ENCODE data around the gene SLCO3A1.
A peak's percentile ranks its signal among the peaks of the same experiment; 100 is the strongest.

Gene SLCO3A1

DNA sequence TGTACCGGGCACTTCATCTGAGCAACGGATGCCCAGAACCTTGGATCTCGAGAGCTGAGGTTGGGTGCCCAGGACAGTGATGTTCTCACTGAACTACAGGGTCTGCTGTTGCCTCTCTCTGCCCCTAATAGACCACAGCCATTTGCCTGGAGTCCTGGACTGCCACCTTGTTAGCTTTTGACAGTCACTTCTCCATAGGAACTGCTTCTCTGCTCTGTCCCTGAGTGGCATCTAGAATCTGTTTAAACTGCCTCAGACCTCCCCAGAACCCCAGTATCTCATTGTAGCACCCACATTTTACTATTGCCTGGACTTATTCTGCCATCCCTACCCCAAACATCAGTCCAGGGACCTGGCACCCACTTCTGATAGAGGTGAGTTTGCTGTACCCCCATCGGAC, 194.4 kb downstream of the SLCO3A1 start:
- no peak overlapping the region for H2AFZ ChIP-seq (ENCODE audit: low read depth, low read length)
- H3K27ac ChIP-seq (ENCODE audit: low read length), result no peak overlapping the region
- H3K79me2 ChIP-seq (ENCODE audit: low read length), result no peaks in the 10 kb centered on the region
- no peaks in the 10 kb centered on the region for H3K36me3 ChIP-seq (replicated peaks; ENCODE audit: low read depth, low read length)
- no peaks in the 10 kb centered on the region for H4K20me1 ChIP-seq (ENCODE audit: insufficient read depth, low read length)
- H3K4me1 ChIP-seq (ENCODE audit: low read length), result peaks cover 9% of the 10 kb centered on the region
- no peaks in the 10 kb centered on the region for H3K9me3 ChIP-seq (ENCODE audit: insufficient read depth, low read length)
- no peak overlapping the region for H3K4me3 ChIP-seq (ENCODE audit: low read length)
- peaks cover 21% of the 10 kb centered on the region for H3K27me3 ChIP-seq (ENCODE audit: low read depth, low read length)
- TF ChIP-seq EZH2phosphoT487 (IDR thresholded peaks at IDR 0.05; ENCODE audit: low read depth), result no peak
- TF ChIP-seq, protein P1, sequence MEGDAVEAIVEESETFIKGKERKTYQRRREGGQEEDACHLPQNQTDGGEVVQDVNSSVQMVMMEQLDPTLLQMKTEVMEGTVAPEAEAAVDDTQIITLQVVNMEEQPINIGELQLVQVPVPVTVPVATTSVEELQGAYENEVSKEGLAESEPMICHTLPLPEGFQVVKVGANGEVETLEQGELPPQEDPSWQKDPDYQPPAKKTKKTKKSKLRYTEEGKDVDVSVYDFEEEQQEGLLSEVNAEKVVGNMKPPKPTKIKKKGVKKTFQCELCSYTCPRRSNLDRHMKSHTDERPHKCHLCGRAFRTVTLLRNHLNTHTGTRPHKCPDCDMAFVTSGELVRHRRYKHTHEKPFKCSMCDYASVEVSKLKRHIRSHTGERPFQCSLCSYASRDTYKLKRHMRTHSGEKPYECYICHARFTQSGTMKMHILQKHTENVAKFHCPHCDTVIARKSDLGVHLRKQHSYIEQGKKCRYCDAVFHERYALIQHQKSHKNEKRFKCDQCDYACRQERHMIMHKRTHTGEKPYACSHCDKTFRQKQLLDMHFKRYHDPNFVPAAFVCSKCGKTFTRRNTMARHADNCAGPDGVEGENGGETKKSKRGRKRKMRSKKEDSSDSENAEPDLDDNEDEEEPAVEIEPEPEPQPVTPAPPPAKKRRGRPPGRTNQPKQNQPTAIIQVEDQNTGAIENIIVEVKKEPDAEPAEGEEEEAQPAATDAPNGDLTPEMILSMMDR (IDR thresholded peaks at IDR 0.05; ENCODE audit: low read depth, low read length), result no peak
- no peak overlapping the region for H3K9ac ChIP-seq (ENCODE audit: low read length)
- peak overlapping the region; percentile 25 for H3K4me2 ChIP-seq (ENCODE audit: low read length)

- H3K9ac ChIP-seq (ENCODE audit: low read length), result no peak overlapping the region
- TF ChIP-seq EZH2phosphoT487 (IDR thresholded peaks at IDR 0.05; ENCODE audit: low read depth), result no peak
- TF ChIP-seq, protein P1 (IDR thresholded peaks at IDR 0.05; ENCODE audit: low read depth, low read length), result no peak
- H3K4me3 ChIP-seq (ENCODE audit: low read length), result no peak overlapping the region
- no peak overlapping the region for H3K27ac ChIP-seq (ENCODE audit: low read length)
- no peaks in the 10 kb centered on the region for H4K20me1 ChIP-seq (ENCODE audit: insufficient read depth, low read length)
- no peak overlapping the region for H3K4me2 ChIP-seq (ENCODE audit: low read length)
- peaks cover 27% of the 10 kb centered on the region for H3K27me3 ChIP-seq (ENCODE audit: low read depth, low read length)
- H3K36me3 ChIP-seq (replicated peaks; ENCODE audit: low read depth, low read length), result no peaks in the 10 kb centered on the region
- no peaks in the 10 kb centered on the region for H3K79me2 ChIP-seq (ENCODE audit: low read length)
- H2AFZ ChIP-seq (ENCODE audit: low read depth, low read length), result no peak overlapping the region
- peaks cover 9% of the 10 kb centered on the region for H3K4me1 ChIP-seq (ENCODE audit: low read length)
- H3K9me3 ChIP-seq (ENCODE audit: insufficient read depth, low read length), result no peaks in the 10 kb centered on the region
These were observed 195.2 kb downstream of the SLCO3A1 start for GRCh38 chr15:92048739-92049138.

DNA sequence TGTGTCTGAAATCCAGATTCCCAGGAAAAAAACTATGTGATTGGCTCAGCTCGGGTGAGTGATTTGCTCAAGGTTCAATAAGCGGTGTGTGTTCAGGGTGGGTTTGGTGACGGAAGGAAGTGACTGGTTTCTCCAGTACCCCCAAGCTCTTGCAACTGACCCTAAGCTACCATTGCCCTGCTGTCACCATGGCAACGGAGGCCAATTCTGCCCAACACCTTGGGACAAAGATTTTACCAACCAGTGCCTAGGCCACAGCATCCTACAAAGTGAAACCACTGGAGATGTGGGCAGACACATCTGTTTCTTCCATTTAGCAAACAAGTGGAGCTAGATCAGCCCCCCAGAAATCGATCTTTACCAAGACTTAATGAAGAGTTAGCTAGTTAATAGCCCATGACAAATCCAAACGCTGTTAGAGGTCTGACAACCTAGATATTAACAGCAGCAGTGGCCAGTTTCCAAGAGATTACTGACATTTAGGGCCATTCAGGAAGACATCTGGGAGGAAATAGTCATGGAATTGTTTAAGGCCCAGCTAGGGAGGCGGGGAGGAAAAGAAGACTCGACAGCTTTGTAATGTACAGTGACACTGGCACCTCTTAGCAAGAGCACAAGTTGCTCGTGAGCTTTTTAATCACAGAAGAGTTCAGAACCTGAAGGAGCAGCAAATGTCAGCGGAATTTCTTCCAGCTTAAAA, 195.9 kb downstream of the SLCO3A1 start:
- Histone ChIP-seq H3K4me1 (ENCODE audit: low read length) (peaks cover 9% of the 10 kb centered on the region), H4K20me1 (ENCODE audit: insufficient read depth, low read length) (no peaks in the 10 kb centered on the region), H3K4me3 (ENCODE audit: low read length) (no peak overlapping the region), H2AFZ (ENCODE audit: low read depth, low read length) (no peak overlapping the region), H3K27me3 (ENCODE audit: low read depth, low read length) (peaks cover 27% of the 10 kb centered on the region), H3K4me2 (ENCODE audit: low read length) (no peak overlapping the region), H3K79me2 (ENCODE audit: low read length) (no peaks in the 10 kb centered on the region), H3K9ac (ENCODE audit: low read length) (no peak overlapping the region), H3K27ac (ENCODE audit: low read length) (no peak overlapping the region), H3K9me3 (ENCODE audit: insufficient read depth, low read length) (no peaks in the 10 kb centered on the region), H3K36me3 (replicated peaks; ENCODE audit: low read depth, low read length) (no peaks in the 10 kb centered on the region)
- TF ChIP-seq EZH2phosphoT487 (IDR thresholded peaks at IDR 0.05; ENCODE audit: low read depth), result no peak
- TF ChIP-seq, protein P1 (IDR thresholded peaks at IDR 0.05; ENCODE audit: low read depth, low read length), result no peak

DNA sequence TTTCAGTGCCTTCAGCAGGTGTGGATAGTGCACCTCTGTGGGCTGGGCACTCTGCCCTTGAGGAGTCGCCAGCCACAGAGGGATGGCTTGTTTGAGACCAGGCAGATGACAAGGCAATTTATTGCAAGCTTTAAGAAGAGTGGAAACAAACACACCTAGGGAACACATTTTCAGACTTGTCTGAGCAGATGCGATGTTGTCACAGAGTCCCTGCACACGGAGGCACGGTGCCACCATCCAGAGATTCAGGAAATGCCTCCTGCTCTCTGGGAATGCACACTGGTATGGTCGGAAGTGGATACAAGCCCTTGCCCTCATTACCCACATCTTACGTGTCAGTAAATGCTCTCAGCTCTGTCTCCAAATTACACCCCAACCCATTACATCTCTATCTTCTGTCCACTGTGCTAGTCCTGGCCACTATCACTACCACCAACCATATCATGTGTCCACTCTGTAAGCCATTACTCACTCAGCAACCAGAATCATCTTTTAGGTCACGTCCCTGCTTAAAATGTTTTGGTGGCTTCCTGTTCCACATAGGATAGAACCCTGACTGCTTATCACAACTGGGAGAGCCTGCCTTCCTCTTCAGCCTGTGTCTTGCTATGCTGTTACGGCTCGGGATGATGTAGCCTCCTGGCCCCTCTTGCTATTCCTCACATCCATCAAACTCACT, 196.9 kb downstream of the SLCO3A1 start:
- Histone ChIP-seq H3K4me3 (ENCODE audit: low read length) (no peak overlapping the region), H3K4me1 (ENCODE audit: low read length) (peaks cover 9% of the 10 kb centered on the region), H4K20me1 (ENCODE audit: insufficient read depth, low read length) (no peaks in the 10 kb centered on the region), H2AFZ (ENCODE audit: low read depth, low read length) (no peak overlapping the region), H3K36me3 (replicated peaks; ENCODE audit: low read depth, low read length) (no peaks in the 10 kb centered on the region), H3K27me3 (ENCODE audit: low read depth, low read length) (peaks cover 29% of the 10 kb centered on the region), H3K9me3 (ENCODE audit: insufficient read depth, low read length) (no peaks in the 10 kb centered on the region), H3K4me2 (ENCODE audit: low read length) (no peak overlapping the region), H3K27ac (ENCODE audit: low read length) (no peak overlapping the region), H3K9ac (ENCODE audit: low read length) (no peak overlapping the region), H3K79me2 (ENCODE audit: low read length) (no peaks in the 10 kb centered on the region)
- TF ChIP-seq EZH2phosphoT487 (IDR thresholded peaks at IDR 0.05; ENCODE audit: low read depth), result no peak
- TF ChIP-seq, protein P1 (IDR thresholded peaks at IDR 0.05; ENCODE audit: low read depth, low read length), result no peak
